HUES6 (cell line): ENCODE data around the gene FRMD3.
"Not testable (repeated sequence)": the region's sequence is repeated elsewhere in the genome, so short reads cannot be mapped to it uniquely, and the experiment has no call there.

Experiments
- H3K27ac ChIP-seq: 2 replicates; pipeline ENCODE4 v1.7.0; 2013; ENCODE audit warnings: low read depth, mild to moderate bottlenecking, low read length, inconsistent platforms
- H3K27me3 ChIP-seq: 2 replicates; pipeline ENCODE4 v1.6.1; 2013; ENCODE audit warnings: low read length; ENCODE audit not compliant: control insufficient read depth, insufficient read depth
- H3K36me3 ChIP-seq: 2 replicates; pipeline ENCODE4 v1.6.1; 2013; ENCODE audit warnings: low read length; ENCODE audit not compliant: control insufficient read depth, insufficient read depth
- H3K4me1 ChIP-seq: 2 replicates; pipeline ENCODE4 v1.6.1; 2013; ENCODE audit warnings: low read length; ENCODE audit not compliant: control insufficient read depth, insufficient read depth
- H3K4me3 ChIP-seq: 2 replicates; pipeline ENCODE4 v1.5.1; 2013; ENCODE audit warnings: low read depth, low read length
- H3K9ac ChIP-seq: one replicate; pipeline ENCODE4 v1.6.1; 2013; ENCODE audit warnings: mild to moderate bottlenecking, low read length
- H3K9me3 ChIP-seq: 2 replicates; pipeline ENCODE4 v1.6.1; 2013; ENCODE audit warnings: low read depth, low read length; ENCODE audit not compliant: control insufficient read depth, insufficient read depth

The FRMD3 gene

DNA sequence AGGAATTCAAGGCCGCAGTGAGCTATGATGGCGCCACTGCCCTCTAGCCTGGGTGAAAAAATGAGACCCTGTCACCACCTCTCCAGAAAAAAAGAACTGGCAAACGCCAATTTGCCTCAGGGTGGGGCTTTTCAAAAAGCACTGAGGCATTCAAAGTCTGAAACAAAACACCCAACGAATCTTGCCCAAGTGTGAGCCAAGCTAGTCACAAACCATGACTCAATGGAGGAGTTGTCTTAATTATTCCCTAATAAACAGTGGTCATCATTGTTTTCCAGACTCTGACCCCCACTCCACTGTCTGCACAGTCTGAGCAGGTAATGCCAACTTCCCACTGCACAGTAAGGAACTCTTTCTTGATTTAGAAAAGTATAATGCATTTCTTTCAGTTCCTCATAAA lies 16.8 kb downstream of the FRMD3 start:
- no peak overlapping the region for H3K4me3 ChIP-seq
- H3K9ac ChIP-seq = no peak overlapping the region
- H3K9me3 ChIP-seq = no peaks in the 10 kb centered on the region
- H3K27ac ChIP-seq = no peak overlapping the region
- H3K27me3 ChIP-seq = no peaks in the 10 kb centered on the region
- no peaks in the 10 kb centered on the region for H3K4me1 ChIP-seq
- no peaks in the 10 kb centered on the region for H3K36me3 ChIP-seq

DNA sequence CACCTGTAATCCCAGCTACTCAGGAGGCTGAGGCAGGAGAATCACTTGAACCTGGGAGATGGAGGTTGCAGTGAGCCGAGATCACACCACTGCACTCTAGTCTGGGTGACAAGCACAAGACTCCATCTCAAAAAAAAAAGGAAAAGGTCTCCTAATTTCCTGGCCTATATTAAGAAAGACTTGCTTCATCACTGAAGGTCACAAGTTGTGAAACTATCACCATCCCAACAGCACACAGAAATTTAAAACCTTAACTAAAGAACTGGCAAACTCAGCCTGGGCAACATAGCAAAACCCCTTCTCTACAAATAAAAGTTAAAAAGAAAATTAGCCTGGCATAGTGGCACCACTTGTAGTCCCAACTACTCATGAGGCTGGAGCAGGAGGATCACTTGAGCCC lies 17.2 kb downstream of the FRMD3 start:
- Histone ChIP-seq H3K9me3 (no peaks in the 10 kb centered on the region), H3K36me3 (no peaks in the 10 kb centered on the region), H3K4me3 (no peak overlapping the region), H3K27me3 (no peaks in the 10 kb centered on the region), H3K27ac (no peak overlapping the region), H3K4me1 (no peaks in the 10 kb centered on the region), H3K9ac (no peak overlapping the region)

DNA sequence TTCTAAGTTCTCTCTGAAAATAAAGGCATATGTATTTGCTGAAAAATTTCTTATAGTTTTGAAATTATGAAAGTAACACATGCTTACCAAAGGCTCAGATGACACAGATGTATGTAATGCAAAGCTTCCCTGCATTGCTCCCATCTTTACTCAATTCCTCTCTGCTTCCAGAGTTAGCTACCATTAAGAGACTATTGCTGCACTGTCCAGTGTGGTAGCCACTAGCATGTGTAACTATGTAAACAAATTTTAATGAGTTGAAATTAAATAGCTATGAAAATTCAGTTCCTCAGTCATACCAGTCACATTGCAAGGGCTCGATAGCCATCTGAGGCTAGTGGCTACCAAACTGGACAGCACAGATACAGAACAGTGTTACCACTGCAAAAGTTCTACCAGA lies 17.9 kb downstream of the FRMD3 start:
- Histone ChIP-seq H3K9me3 (no peaks in the 10 kb centered on the region), H3K27me3 (no peaks in the 10 kb centered on the region), H3K4me1 (no peaks in the 10 kb centered on the region), H3K27ac (no peak overlapping the region), H3K9ac (no peak overlapping the region), H3K36me3 (no peaks in the 10 kb centered on the region), H3K4me3 (no peak overlapping the region)

DNA sequence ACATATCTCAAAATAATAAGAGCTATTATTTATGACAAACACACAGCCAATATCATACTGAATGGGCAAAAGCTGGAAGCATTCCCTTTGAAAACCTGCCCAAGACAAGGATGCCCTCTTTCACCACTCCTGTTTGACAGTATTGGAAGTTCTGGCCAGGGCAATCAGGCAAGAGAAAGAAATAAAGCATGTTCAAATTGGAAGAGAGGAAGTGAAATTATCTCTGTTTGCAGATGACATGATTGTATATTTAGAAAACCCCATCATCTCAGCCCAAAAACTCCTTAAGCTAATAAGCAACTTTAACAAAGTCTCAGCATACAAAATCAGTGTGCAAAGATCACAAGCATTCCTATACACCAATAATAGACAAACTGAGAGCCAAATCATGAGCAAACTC lies 20.2 kb downstream of the FRMD3 start:
- not testable (repeated sequence) for H3K27ac ChIP-seq, H3K9ac ChIP-seq, H3K4me1 ChIP-seq, H3K27me3 ChIP-seq, H3K4me3 ChIP-seq, H3K9me3 ChIP-seq, H3K36me3 ChIP-seq

DNA sequence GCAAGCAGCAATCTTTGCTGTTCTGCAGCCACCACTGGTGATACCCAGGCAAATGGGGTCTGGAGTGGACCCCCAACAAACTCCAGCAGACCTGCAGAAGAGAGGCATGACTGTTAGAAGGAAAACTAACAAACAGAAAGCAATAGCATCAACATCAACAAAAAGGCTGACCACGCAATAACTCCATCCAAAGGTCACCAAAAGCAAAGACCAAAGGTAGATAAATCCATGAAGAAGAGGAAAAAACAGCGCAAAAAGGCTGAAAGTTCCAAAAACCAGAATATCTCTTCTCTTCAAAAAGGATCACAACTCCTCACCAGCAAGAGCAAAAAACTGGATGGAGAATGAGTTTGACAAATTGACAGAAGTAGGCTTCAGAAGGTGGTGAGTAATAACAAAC lies 23.4 kb downstream of the FRMD3 start:
- Histone ChIP-seq H3K27me3 (no peaks in the 10 kb centered on the region), H3K9me3 (0 out of 2 replicates have a peak, but pooled peaks cover 3% of the 10 kb centered on the region), H3K9ac (no peak overlapping the region), H3K4me3 (no peak overlapping the region), H3K4me1 (no peaks in the 10 kb centered on the region), H3K27ac (no peak overlapping the region), H3K36me3 (no peaks in the 10 kb centered on the region)

DNA sequence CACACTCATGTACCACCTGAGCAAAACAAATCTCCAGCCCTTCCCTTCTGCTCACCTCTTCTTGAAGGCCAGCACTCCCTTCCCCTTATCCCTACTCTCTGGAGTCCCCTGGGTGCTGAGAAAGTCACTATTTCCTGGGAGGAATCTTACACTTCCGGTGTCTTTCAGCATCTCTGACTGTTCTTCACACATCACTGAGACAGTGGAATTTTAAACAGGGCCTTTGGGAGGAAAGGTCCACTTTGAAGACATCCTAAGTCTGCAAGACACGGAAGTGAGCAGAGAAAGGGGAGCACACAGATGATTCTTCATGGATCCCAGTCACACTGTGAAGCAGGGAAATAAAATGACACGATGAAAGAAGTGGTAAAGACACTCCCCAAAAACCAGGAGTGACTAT lies 25.6 kb downstream of the FRMD3 start:
- no peak overlapping the region for H3K4me3 ChIP-seq
- 0 out of 2 replicates have a peak, but pooled peaks cover 3% of the 10 kb centered on the region for H3K9me3 ChIP-seq
- H3K36me3 ChIP-seq = no peaks in the 10 kb centered on the region
- no peak overlapping the region for H3K9ac ChIP-seq
- H3K27ac ChIP-seq = no peak overlapping the region
- H3K4me1 ChIP-seq = no peaks in the 10 kb centered on the region
- H3K27me3 ChIP-seq = no peaks in the 10 kb centered on the region

DNA sequence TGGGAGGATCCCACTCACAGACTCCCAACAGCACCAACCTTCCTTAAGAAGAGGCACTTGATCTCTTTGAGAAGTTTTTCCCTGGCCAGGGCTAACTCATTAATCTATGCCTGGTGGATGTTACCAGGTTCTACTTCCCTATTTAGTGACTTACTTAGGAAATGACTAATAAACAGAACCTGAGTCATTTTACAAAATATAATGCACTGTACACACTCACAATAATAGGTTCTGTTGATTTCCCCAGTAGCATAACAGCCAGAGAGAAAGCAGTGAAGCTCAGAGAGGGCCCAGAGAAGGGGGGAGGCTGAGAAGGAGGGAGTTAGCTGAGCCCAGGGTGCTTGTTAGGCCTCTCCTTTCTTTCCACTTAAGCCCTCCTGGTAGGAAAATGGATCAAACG lies 27.1 kb downstream of the FRMD3 start:
- Histone ChIP-seq H3K4me1 (no peaks in the 10 kb centered on the region), H3K9me3 (0 out of 2 replicates have a peak, but pooled peaks cover 3% of the 10 kb centered on the region), H3K27me3 (no peaks in the 10 kb centered on the region), H3K36me3 (no peaks in the 10 kb centered on the region), H3K4me3 (no peak overlapping the region), H3K9ac (no peak overlapping the region), H3K27ac (no peak overlapping the region)

DNA sequence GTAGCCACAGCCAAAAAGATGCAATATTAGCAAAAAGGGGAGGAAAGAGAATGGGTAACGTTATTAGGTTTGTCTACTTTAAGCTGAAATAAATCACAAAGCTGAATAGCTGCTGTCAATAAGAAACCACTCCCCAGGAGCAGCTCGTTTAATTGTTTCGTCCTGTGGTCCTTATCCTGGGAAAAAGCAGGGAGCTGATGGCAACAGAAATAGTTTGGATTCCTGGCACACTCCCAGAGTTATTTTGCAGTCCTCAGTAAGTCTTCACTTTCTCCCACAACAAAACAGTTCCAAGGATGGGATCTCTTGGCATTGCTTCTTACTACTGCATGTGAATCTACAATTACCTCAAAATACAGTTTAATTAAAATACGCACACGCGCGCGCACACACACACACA lies 28.8 kb downstream of the FRMD3 start:
- Histone ChIP-seq H3K9me3 (0 out of 2 replicates have a peak, but pooled peaks cover 3% of the 10 kb centered on the region), H3K4me3 (no peak overlapping the region), H3K27ac (no peak overlapping the region), H3K9ac (no peak overlapping the region), H3K4me1 (no peaks in the 10 kb centered on the region), H3K27me3 (no peaks in the 10 kb centered on the region), H3K36me3 (no peaks in the 10 kb centered on the region)

DNA sequence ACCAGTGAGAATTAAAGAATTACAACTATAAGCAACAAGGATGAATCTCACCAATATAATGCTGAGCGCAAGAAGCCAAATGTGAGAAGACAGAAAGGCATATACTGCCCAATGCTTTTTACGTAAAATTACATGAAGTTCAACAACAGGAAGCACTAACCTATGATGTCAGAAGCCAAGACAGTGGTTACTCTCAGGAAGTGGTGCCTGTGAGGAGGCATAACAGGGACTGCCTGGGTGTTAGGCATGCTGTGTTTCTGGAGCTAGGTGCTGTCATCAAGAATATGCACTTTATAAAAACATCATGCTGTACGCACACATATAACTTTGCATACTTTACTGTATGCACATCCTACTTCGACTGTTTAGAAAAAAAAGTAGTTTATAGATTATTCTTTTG lies 30.1 kb downstream of the FRMD3 start:
- 0 out of 2 replicates have a peak, but pooled peaks cover 3% of the 10 kb centered on the region for H3K9me3 ChIP-seq
- H3K27ac ChIP-seq = no peak overlapping the region
- no peaks in the 10 kb centered on the region for H3K27me3 ChIP-seq

DNA sequence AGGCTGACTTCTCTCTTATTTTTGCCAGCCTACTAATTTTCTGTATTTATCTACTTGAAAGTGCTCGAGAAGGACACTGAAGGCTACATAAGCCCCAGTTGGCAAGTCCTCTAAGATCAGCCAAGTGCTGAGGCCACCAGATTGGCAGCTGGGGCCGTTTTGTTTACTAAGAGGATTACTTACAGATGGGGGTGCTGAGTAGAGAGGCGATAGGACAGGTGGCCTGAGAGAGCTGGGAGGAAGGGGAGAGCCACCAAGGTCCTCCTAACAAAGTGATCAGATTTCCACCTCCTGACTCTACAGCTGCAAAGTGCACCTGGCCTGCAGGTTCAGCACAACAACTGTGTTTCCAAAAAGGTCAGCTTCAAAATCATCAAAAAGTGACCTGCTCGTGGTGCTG lies 32.9 kb downstream of the FRMD3 start:
- Histone ChIP-seq H3K27ac (no peak overlapping the region), H3K9ac (no peak overlapping the region), H3K36me3 (no peaks in the 10 kb centered on the region), H3K4me3 (no peak overlapping the region), H3K4me1 (no peaks in the 10 kb centered on the region), H3K9me3 (0 out of 2 replicates have a peak, but pooled peaks cover 2% of the 10 kb centered on the region), H3K27me3 (no peaks in the 10 kb centered on the region)

More for the DNA sequence above, 30.1 kb downstream of the FRMD3 start:
- no peaks in the 10 kb centered on the region for H3K36me3 ChIP-seq
- no peak overlapping the region for H3K9ac ChIP-seq
- no peaks in the 10 kb centered on the region for H3K4me1 ChIP-seq
- no peak overlapping the region for H3K4me3 ChIP-seq

DNA sequence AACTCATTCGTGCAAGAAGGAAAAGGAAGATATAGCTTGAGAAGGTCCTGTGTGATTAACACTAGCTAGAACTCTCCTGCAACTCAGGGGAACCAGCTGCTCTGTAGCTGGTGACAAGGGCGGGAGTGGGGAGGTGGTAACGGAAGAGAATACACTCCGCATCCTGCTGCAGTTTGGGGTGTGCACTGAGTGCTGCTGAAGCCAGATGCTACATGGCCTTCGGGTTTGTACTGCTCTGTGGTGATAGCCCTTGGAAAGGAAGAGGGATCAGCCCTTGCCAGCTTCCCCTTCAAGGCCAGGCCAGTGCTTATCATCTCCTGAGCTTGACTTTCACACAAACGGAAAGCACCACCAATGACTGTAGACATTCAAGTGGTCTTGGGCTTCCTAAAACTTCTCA lies 34.3 kb downstream of the FRMD3 start:
- Histone ChIP-seq H3K9ac (no peak overlapping the region), H3K27me3 (no peaks in the 10 kb centered on the region), H3K4me1 (no peaks in the 10 kb centered on the region), H3K9me3 (no peaks in the 10 kb centered on the region), H3K27ac (no peak overlapping the region), H3K36me3 (no peaks in the 10 kb centered on the region), H3K4me3 (no peak overlapping the region)

DNA sequence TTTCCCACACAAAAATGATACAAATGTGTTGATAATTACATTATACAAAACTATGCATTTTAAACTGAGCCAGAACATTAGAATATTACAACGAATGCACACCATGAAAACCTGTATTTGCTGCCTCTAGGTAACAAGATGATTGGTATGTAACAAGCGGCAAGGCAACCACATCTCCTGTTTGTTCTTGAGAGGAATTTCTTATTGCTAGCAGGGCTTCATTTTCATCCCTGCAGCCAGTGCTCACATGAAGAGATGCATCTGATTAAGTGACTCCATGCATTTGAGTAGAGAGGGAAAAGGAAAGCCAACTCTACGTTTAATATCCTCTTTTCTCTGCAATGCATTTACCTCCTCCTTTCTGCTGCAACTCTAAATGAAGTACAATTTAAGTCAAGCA lies 36.6 kb downstream of the FRMD3 start:
- Histone ChIP-seq H3K36me3 (no peaks in the 10 kb centered on the region), H3K27me3 (no peaks in the 10 kb centered on the region), H3K9ac (no peak overlapping the region), H3K4me3 (no peak overlapping the region), H3K4me1 (no peaks in the 10 kb centered on the region), H3K9me3 (no peaks in the 10 kb centered on the region), H3K27ac (no peak overlapping the region)
